Endodermal cell (in vitro differentiated cells): ENCODE measurements around the gene C9orf43. TPM values are rescaled to one million over a fixed set of nuclear protein-coding genes. Genes with fewer than 3 reads are reported as not detected.
A peak's percentile ranks its signal among the peaks of the same experiment; 100 is the strongest.

Source experiments
- DNase-seq: peaks from one replicate; pipeline ENCODE4 v3.0.0-alpha.2; 2017
- H3K27ac ChIP-seq: 2 replicates; pipeline ENCODE4 v1.5.1; 2013; ENCODE audit warnings: mild to moderate bottlenecking, low read depth, low read length, moderate library complexity
- H3K27me3 ChIP-seq: 2 replicates; pipeline ENCODE4 v1.6.1; 2013; ENCODE audit warnings: mild to moderate bottlenecking, low read length, moderate library complexity; ENCODE audit not compliant: insufficient read depth, control insufficient read depth, poor library complexity, severe bottlenecking
- H3K36me3 ChIP-seq: 2 replicates; pipeline ENCODE4 v1.7.0; 2013; ENCODE audit warnings: mild to moderate bottlenecking, low read length, moderate library complexity; ENCODE audit not compliant: control insufficient read depth, insufficient read depth
- H3K4me1 ChIP-seq: one replicate; pipeline ENCODE4 v1.7.0; 2013; ENCODE audit warnings: low read length; ENCODE audit not compliant: control insufficient read depth, insufficient read depth
- H3K4me3 ChIP-seq: 2 replicates; pipeline ENCODE4 v1.5.1; 2013; ENCODE audit warnings: mild to moderate bottlenecking, low read length, moderate library complexity
- H3K9ac ChIP-seq: 2 replicates; pipeline ENCODE4 v1.6.1; 2013; ENCODE audit warnings: mild to moderate bottlenecking, low read length, moderate library complexity; ENCODE audit not compliant: poor library complexity, severe bottlenecking; ENCODE audit errors: extremely low read depth
- H3K9me3 ChIP-seq: 2 replicates; pipeline ENCODE4 v1.6.1; 2013; ENCODE audit warnings: mild to moderate bottlenecking, low read length, moderate library complexity; ENCODE audit not compliant: control insufficient read depth
- H3K27ac Mint-ChIP-seq: 2 replicates; pipeline ENCODE4 v1.8.0; 2020; ENCODE audit warnings: mixed read lengths
- H3K27me3 Mint-ChIP-seq: 2 replicates; pipeline ENCODE4 v1.8.0; 2021; ENCODE audit warnings: mild to moderate bottlenecking, mixed read lengths; ENCODE audit not compliant: insufficient read depth
- H3K36me3 Mint-ChIP-seq: 2 replicates; pipeline ENCODE4 v1.8.0; 2020; ENCODE audit warnings: low read depth, mixed read lengths
- H3K4me1 Mint-ChIP-seq: 2 replicates; pipeline ENCODE4 v1.8.0; 2020; ENCODE audit warnings: mixed read lengths
- H3K4me3 Mint-ChIP-seq: 2 replicates; pipeline ENCODE4 v1.8.0; 2020; ENCODE audit warnings: mild to moderate bottlenecking, moderate library complexity, mixed read lengths
- H3K9me3 Mint-ChIP-seq: 2 replicates; pipeline ENCODE4 v1.8.0; 2020; ENCODE audit warnings: mild to moderate bottlenecking, mixed read lengths
- CTCF ChIP-seq: fragments of 200-600 bp; sonication (generic); conservative IDR thresholded peaks from 2 replicates; pipeline ENCODE4 v1.5.0; 2021; ENCODE audit warnings: antibody characterized with exemption, mild to moderate bottlenecking
- WGBS, 2 experiments: methylation state at CpG; one replicate each; pipeline versions ENCODE4 v1.1.5 to v1.1.7; 2013; ENCODE audit warnings: missing lambda C conversion rate in 2 of 2, mixed read lengths in 1 of 2; ENCODE audit not compliant: insufficient coverage in 1 of 2, insufficient read length in 1 of 2; 5-methylcytosine and 5-hydroxymethylcytosine counted together
- total RNA-seq, 2 donors: library from RNA; stranded (reverse); fragmentation: NEBNext Ultra II Directional in 1 of 2; extraction: Animal tissue kit (Norgen Biotek cat#: 25700) in 1 of 2; gene quantifications; 2 replicates in 1 of 2; 3 replicates in 1 of 2; pipeline ENCODE4 v1.2.1, GENCODE V29; 2021

Gene C9orf43
- total RNA-seq, 2 donors from 2014 or later: 0.40 to 1.1 TPM

- H3K4me1 Mint-ChIP-seq: peaks cover 6% of the 10 kb centered on the region
- no peak overlapping the region for H3K27ac Mint-ChIP-seq
- DNase-seq: no peak
- H3K9me3 Mint-ChIP-seq: no peaks in the 10 kb centered on the region
- H3K27me3 Mint-ChIP-seq: peaks cover 2% of the 10 kb centered on the region
- Histone ChIP-seq H3K9ac (no peak overlapping the region), H3K4me1 (no peaks in the 10 kb centered on the region), H3K27ac (no peak overlapping the region), H3K27me3 (no peaks in the 10 kb centered on the region), H3K4me3 (no peak overlapping the region), H3K36me3 (no peaks in the 10 kb centered on the region), H3K9me3 (peaks cover 3% of the 10 kb centered on the region)
- WGBS, 2 experiments: 90 to 94% methylated on average over 2 to 5 of the region's 5 CpGs
- no peak overlapping the region for H3K4me3 Mint-ChIP-seq
- TF ChIP-seq CTCF: no peak
- no peaks in the 10 kb centered on the region for H3K36me3 Mint-ChIP-seq
Observed at GRCh38 chr9:113472199-113472598, 61.7 kb downstream of the C9orf43 start.

- peaks cover 6% of the 10 kb centered on the region for H3K4me1 Mint-ChIP-seq
- no peaks in the 10 kb centered on the region for H3K9me3 Mint-ChIP-seq
- TF ChIP-seq CTCF: no peak
- peaks cover 2% of the 10 kb centered on the region for H3K27me3 Mint-ChIP-seq
- H3K4me3 ChIP-seq: no peak overlapping the region
- no peaks in the 10 kb centered on the region for H3K36me3 ChIP-seq
- WGBS, 2 experiments: 76 to 88% methylated on average over 5 to 8 of the region's 8 CpGs
- no peak overlapping the region for H3K27ac ChIP-seq
- H3K36me3 Mint-ChIP-seq: no peaks in the 10 kb centered on the region
- no peaks in the 10 kb centered on the region for H3K4me1 ChIP-seq
- peaks cover 3% of the 10 kb centered on the region for H3K9me3 ChIP-seq
- no peaks in the 10 kb centered on the region for H3K27me3 ChIP-seq
- H3K27ac Mint-ChIP-seq: no peak overlapping the region
- no peak overlapping the region for H3K9ac ChIP-seq
- no peak overlapping the region for H3K4me3 Mint-ChIP-seq
- peak; percentile 20 for DNase-seq
Observed at GRCh38 chr9:113474360-113475028, 63.9 kb downstream of the C9orf43 start.

GRCh38 chr9:113475031-113475430 is 64.5 kb downstream of the C9orf43 start:
- peak; percentile 9 for DNase-seq
- 87 to 90% methylated on average over 2 of the region's 2 CpGs for WGBS, 2 experiments
- H3K27ac ChIP-seq: no peak overlapping the region
- H3K9ac ChIP-seq: no peak overlapping the region
- Mint-ChIP-seq H3K27ac (no peak overlapping the region), H3K27me3 (peaks cover 2% of the 10 kb centered on the region), H3K36me3 (no peaks in the 10 kb centered on the region), H3K9me3 (no peaks in the 10 kb centered on the region), H3K4me1 (peaks cover 6% of the 10 kb centered on the region), H3K4me3 (no peak overlapping the region)
- H3K9me3 ChIP-seq: peaks cover 3% of the 10 kb centered on the region
- TF ChIP-seq CTCF: no peak
- no peaks in the 10 kb centered on the region for H3K27me3 ChIP-seq
- H3K4me1 ChIP-seq: no peaks in the 10 kb centered on the region
- H3K4me3 ChIP-seq: no peak overlapping the region
- no peaks in the 10 kb centered on the region for H3K36me3 ChIP-seq
